Muscle of leg (tissue), 16 donors: Measurements from ENCODE around the gene KRTAP24-1. TPM values are rescaled to one million over a fixed set of nuclear protein-coding genes. Genes with fewer than 3 reads are reported as not detected.

Experiments used
- DNase-seq: peaks from one replicate; pipeline ENCODE4 v3.0.0; 2013
- H3K27ac ChIP-seq: one replicate; pipeline ENCODE4 v1.5.1; 2013; ENCODE audit warnings: mild to moderate bottlenecking, low read length, control low read depth
- H3K27me3 ChIP-seq: one replicate; pipeline ENCODE4 v1.6.1; 2013; ENCODE audit warnings: low read length; ENCODE audit not compliant: control insufficient read depth, insufficient read depth
- H3K36me3 ChIP-seq: one replicate; pipeline ENCODE4 v1.6.1; 2013; ENCODE audit warnings: low read length; ENCODE audit not compliant: control insufficient read depth, insufficient read depth
- H3K4me1 ChIP-seq: one replicate; pipeline ENCODE4 v1.6.1; 2013; ENCODE audit warnings: low read length; ENCODE audit not compliant: control insufficient read depth, insufficient read depth
- H3K4me3 ChIP-seq: one replicate; pipeline ENCODE4 v1.5.1; 2013; ENCODE audit warnings: low read length, control low read depth
- H3K9me3 ChIP-seq: replicated peaks from 2 replicates; pipeline ENCODE4 v1.6.1; 2013; ENCODE audit warnings: low read depth, low read length; ENCODE audit not compliant: control insufficient read depth
- WGBS: methylation state at CpG from one replicate; pipeline ENCODE4 v1.1.5; 2013; ENCODE audit warnings: missing lambda C conversion rate; ENCODE audit not compliant: insufficient coverage; 5-methylcytosine and 5-hydroxymethylcytosine counted together
- long read RNA-seq, 11 donors: transcript quantifications; one replicate each; lab custom pipeline, GENCODE V29; 2026
- polyA plus RNA-seq, 8 donors: library from polyadenylated mRNA; unstranded; fragments of 120-200 nt; gene quantifications; one replicate each; pipeline versions ENCODE4 v1.2.1 to v1.2.3, GENCODE V29; 2013; ENCODE audit warnings: inconsistent platforms in 1 of 8, low replicate concordance in 1 of 8; ENCODE audit not compliant: insufficient read length in 8 of 8, insufficient read depth in 1 of 8
- total RNA-seq: library from RNA; stranded (reverse); fragments of 120-200 nt; gene quantifications from one replicate; pipeline ENCODE4 v1.2.4, GENCODE V29; 2013

The KRTAP24-1 gene, protein sequence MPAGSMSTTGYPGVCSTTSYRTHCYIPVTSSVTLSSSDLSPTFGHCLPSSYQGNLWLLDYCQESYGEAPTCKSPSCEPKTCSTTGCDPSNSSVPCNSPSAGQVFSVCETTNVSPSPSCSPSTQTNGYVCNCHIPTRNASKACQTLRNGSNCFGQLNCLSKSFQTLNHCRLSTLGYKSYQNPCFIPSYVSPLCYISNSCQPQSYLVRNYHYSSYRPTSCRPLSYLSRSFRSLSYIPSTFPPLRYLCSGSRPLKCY
- not detected for total RNA-seq
- not detected for polyA plus RNA-seq
- long read RNA-seq, donor 1, result 0 reads
- long read RNA-seq, donor 2, result 0 reads
- long read RNA-seq, donor 3, result 0 reads
- long read RNA-seq, donor 4, result 0 reads
- long read RNA-seq, donor 5, result 0 reads
- long read RNA-seq, donor 6, result 0 reads
- long read RNA-seq, donor 7, result 0 reads
- long read RNA-seq, donor 8, result 0 reads
- long read RNA-seq, donor 9, result 0 reads
- long read RNA-seq, donor 10, result 0 reads
- long read RNA-seq, donor 11, result 0 reads

DNA sequence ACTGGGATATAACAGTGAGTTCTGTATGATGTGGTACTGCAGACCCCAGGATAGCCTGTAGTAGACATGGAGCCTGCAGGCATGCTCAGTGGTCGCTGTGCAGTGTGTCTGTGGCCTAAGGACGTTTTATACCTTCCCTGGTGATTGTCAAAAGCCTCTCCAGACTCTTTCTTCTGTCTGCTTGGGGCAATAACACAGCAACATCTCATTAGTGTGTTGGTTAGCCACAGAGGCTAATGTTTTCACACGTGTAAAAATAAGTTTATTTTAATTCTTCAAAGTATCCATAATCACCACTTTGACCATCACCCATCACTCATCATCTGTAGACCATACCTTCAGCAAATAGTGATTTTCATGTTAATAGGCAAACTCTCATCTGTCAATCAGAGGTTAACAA lies at the start of gene KRTAP24-1:
KRTAP24-1 (minus strand) TSS at position 101 of the 400 bp plus-strand sequence; CDS start at position 83, 18 bp downstream.
- Histone ChIP-seq H3K27ac (no peak within 1 kb of the TSS), H3K4me3 (no peak within 1 kb of the TSS), H3K27me3 (no peaks in the 10 kb centered on the region), H3K9me3 (no peaks in the 10 kb centered on the region), H3K4me1 (no peaks in the 10 kb centered on the region), H3K36me3 (no peaks in the 10 kb centered on the region)
- DNase-seq, result no peak
- no CpG with 5 or more reads among the region's 3 CpGs for WGBS

DNA sequence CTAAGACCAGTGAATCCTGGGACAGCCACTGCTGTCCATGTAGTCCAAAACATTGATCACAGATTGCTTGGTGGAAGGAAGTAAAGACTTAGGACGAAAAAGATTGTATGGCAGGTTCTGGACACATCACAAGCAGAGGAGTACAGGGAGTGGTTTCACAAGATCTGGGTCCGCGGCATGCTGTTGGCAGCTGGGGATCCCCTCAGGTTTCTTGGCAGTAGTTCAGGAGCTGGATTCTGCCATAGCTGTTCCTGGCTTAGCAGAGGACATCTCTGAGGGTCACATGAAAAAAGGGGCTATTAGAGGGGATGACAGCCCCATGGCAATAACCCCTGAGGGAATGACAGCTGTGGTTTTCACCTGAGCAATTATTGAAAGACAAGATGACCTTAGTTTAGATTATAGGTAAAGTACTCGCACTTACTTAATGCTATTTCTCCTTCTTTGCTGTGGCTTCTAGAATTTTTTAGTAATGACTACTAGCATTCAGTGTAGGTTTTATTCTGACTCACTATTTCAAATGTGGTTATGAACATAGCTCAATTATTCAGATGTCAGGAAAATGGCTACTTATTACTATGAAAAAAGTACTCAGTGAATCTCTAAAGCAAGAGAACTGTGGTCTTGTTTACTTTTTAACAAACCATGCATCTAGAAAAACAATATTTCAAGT lies 46.6 kb upstream of the KRTAP24-1 start:
- 92% methylated on average over 3 of the region's 4 CpGs for WGBS
- Histone ChIP-seq H3K36me3 (no peaks in the 10 kb centered on the region), H3K27ac (no peak overlapping the region), H3K9me3 (peaks cover 4% of the 10 kb centered on the region), H3K4me3 (no peak overlapping the region), H3K27me3 (no peaks in the 10 kb centered on the region), H3K4me1 (no peaks in the 10 kb centered on the region)
- no peak for DNase-seq

DNA sequence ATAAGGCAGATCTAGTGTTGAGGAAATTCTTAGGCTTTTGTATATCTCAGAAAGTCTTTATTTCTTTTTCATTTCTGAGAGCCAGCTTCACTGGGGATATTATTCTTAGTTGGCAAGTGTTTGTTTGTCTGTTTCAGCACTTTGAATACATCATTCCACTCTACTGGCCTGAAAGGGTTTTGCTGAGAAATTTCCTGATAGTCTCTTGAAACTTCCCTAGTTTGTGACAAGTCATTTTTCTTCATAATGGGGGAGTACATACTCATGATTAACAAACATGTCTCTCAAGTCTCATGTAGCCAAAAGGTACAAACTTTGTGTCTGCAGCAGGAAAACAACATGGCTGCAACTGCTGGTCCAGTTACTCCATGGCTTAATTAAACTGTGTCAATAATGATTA lies 43.6 kb upstream of the KRTAP24-1 start:
- no peak for DNase-seq
- H3K4me1 ChIP-seq, result no peaks in the 10 kb centered on the region
- peaks cover 4% of the 10 kb centered on the region for H3K9me3 ChIP-seq
- H3K27ac ChIP-seq, result no peak overlapping the region
- H3K36me3 ChIP-seq, result no peaks in the 10 kb centered on the region
- H3K27me3 ChIP-seq, result no peaks in the 10 kb centered on the region
- H3K4me3 ChIP-seq, result no peak overlapping the region

DNA sequence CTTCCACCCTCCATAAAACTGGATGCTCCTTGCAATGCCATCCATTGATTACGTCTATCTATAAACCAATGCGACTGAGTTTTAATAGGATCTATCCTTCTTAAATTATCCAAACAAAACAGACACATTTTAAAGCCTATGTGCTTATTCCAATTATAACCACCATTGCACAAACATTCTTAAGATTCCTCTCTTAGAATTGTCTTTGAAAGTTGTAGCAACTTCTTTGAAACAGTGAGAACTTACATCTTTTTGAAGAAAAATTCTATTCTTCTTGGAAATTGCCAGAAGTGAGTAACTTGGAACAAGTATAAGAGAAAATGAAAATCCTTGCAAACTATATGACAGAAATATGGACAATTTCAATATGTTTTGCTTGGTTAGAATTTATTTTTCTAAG lies 37.5 kb upstream of the KRTAP24-1 start, which contains the start of gene KRTAP26-1:
KRTAP26-1 (minus strand) TSS at position 101 of the 400 bp plus-strand sequence. CDS start 280 bp downstream, outside the sequence.
- Histone ChIP-seq H3K36me3 (no peaks in the 10 kb centered on the region), H3K4me1 (no peaks in the 10 kb centered on the region), H3K27me3 (no peaks in the 10 kb centered on the region), H3K4me3 (no peak within 1 kb of the TSS), H3K27ac (no peak within 1 kb of the TSS), H3K9me3 (no peaks in the 10 kb centered on the region)
- no CpG with 5 or more reads among the region's 2 CpGs for WGBS
- no peak for DNase-seq

DNA sequence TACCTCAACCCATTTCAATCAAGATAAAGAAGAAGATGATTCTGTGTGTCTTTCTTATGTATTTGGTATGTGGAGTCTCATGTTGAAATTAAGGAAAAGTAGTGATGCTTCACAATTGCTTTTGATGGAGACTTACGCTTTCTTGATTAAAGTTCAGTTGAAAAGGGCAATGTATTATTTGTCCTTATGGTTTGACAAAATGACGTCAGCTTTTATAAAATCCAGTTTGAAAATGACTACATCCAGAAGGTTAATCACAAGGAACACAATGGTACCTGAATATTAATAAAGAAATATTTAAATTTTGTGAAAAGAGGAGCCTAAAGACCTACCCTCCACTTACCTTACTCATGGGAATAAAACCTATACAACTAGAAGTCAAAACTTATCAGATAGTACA lies 33.0 kb upstream of the KRTAP24-1 start:
- no peaks in the 10 kb centered on the region for H3K9me3 ChIP-seq
- no peaks in the 10 kb centered on the region for H3K36me3 ChIP-seq
- no peak overlapping the region for H3K27ac ChIP-seq
- no peak overlapping the region for H3K4me3 ChIP-seq
- H3K27me3 ChIP-seq, result no peaks in the 10 kb centered on the region
- no peaks in the 10 kb centered on the region for H3K4me1 ChIP-seq
- DNase-seq, result no peak
- no CpG with 5 or more reads among the region's 2 CpGs for whole genome bisulfite sequencing

DNA sequence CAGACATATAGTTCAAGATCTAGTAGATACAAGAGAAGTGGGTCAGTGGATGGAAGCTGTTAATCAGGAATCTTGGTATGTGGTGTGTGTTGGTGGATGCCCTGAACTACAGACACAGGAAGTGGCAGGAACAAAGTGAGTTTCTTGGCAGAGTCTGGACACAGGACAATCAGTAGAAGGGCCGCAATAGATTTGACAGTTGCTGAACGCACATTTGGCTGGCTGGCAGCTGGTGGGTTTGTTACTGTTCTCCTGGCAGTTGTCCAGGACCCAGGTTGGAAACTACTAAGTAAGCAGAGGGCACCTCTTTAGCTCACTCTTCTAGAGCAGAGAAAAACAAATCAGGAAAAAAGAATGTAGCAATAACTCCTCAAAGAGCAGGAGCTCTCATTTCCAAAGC lies 24.1 kb upstream of the KRTAP24-1 start:
- Histone ChIP-seq H3K36me3 (no peaks in the 10 kb centered on the region), H3K27ac (no peak overlapping the region), H3K9me3 (no peaks in the 10 kb centered on the region), H3K4me1 (no peaks in the 10 kb centered on the region), H3K27me3 (no peaks in the 10 kb centered on the region), H3K4me3 (no peak overlapping the region)
- WGBS, result 80% methylated on average over 1 of the region's 2 CpGs
- DNase-seq, result peak; percentile 11

DNA sequence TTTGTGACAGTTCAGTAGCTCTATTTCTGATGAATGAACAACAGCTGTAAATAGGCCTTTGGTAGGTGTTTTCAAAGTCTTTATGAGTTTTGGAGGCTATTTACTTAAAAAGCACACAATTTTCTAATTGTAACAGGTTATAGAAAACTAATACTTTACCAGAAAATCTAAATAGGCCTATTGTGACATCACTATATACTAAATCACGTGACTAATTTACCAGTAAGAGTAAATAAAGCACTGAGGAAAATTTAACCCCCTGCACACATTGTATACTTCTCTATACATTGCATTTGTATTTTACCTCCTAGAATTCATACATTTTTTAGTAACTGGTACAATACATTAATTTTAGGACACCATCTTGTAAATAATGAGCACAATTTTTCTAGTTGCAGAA lies 22.4 kb upstream of the KRTAP24-1 start:
- H3K27me3 ChIP-seq, result no peaks in the 10 kb centered on the region
- no CpG with 5 or more reads among the region's 1 CpG for WGBS

DNA sequence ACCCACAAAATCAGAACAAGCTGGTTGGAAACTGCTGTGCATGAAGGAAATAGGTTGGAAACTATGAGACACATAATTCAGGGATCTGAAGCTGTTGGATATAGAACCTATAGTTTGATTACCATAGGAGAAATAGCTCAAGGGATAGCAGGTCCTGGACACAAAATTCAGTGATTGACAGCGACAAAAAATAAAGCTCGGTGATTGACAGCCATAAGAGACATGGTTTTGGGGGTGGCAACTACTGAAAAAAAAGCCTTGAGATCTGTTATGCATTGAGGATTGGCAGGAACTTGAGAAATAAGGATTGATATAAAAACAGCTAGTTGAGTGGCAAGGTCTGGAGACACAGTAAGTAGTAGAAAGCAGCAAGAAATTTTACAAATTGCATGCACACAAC lies 6.5 kb upstream of the KRTAP24-1 start, which contains the start of gene KRTAP25-1:
KRTAP25-1 (minus strand) TSS at position 300 of the 400 bp plus-strand sequence; CDS start at position 276, 24 bp downstream.
- H3K4me1 ChIP-seq, result no peaks in the 10 kb centered on the region
- no peaks in the 10 kb centered on the region for H3K36me3 ChIP-seq
- H3K4me3 ChIP-seq, result no peak within 1 kb of the TSS
- no peak within 1 kb of the TSS for H3K27ac ChIP-seq
- H3K9me3 ChIP-seq, result no peaks in the 10 kb centered on the region
- WGBS, result 96% methylated on average over 2 of the region's 2 CpGs
- no peak for DNase-seq
- no peaks in the 10 kb centered on the region for H3K27me3 ChIP-seq

More for the DNA sequence above, 22.4 kb upstream of the KRTAP24-1 start:
- H3K9me3 ChIP-seq, result no peaks in the 10 kb centered on the region
- no peaks in the 10 kb centered on the region for H3K36me3 ChIP-seq
- no peak overlapping the region for H3K4me3 ChIP-seq
- DNase-seq, result no peak
- H3K27ac ChIP-seq, result no peak overlapping the region
- H3K4me1 ChIP-seq, result no peaks in the 10 kb centered on the region

DNA sequence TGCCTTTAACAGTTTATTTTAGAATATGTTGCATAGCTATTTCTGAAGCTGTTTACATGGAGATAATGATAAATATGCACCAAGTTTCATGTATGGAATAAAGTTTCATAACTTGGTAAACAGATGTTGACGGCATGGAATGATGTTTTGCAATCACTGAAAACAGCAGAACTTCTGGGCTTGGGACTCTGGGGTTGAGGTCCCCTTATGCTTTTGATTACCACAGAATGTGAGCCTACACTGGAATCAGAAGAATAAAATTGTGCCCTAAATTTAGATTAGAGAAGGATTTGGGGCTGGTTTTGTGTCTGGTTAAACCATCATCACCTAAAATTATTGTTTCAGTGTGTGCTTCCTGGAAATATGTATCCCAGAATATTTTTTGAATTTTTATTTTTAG lies 11.1 kb downstream of the KRTAP24-1 start:
- DNase-seq, result peak; percentile 81
- no peaks in the 10 kb centered on the region for H3K9me3 ChIP-seq
- no peaks in the 10 kb centered on the region for H3K27me3 ChIP-seq
- no peaks in the 10 kb centered on the region for H3K4me1 ChIP-seq
- peak overlapping the region; percentile 61 for H3K27ac ChIP-seq
- H3K4me3 ChIP-seq, result no peak overlapping the region
- WGBS, result 40% methylated on average over 1 of the region's 1 CpG
- no peaks in the 10 kb centered on the region for H3K36me3 ChIP-seq

DNA sequence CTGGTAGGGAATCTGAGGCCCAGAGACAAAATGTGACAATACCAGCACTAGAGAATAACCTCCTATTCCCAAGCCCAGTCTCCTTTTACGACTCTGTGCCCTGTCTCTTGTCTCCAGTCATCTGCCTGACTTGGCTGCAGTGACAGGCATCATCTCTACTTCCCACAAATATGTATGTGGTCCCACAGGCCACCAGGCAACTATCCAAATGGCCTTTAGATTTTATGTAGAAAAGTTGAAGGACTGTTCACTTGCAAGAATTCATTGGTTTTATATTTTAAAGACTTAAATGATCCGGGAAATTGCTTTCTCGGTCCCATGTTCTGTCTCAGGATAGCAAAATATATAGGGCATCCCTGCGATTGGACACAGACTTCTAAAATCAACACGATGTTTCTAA lies 11.6 kb downstream of the KRTAP24-1 start:
- DNase-seq, result peak; percentile 70
- Histone ChIP-seq H3K9me3 (no peaks in the 10 kb centered on the region), H3K27me3 (no peaks in the 10 kb centered on the region), H3K27ac (peak overlapping the region; percentile 61), H3K4me3 (no peak overlapping the region), H3K4me1 (no peaks in the 10 kb centered on the region), H3K36me3 (no peaks in the 10 kb centered on the region)
- WGBS, result no CpG with 5 or more reads among the region's 5 CpGs
